ENCODE results near the gene PDE4B.

DNA sequence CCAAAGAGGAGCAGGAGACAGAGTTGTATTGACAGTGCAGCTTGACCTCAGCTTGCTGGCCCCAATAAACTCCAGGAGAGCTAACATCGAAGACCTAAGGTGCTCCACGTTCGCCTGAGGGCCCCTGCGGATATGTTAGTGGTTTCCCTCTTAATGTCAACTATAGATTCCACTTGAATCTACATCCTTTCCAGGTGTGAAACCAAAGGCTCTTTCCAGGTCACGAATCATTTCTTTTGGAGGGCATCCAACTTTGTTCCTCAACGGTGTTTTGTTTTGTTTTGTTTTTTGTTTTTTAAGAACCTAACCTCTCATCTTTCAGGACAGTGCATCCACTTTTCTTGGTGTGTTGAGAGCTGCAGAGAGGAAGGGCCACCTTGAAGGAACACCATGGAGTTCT, 473.7 kb downstream of the PDE4B start:
- TF ChIP-seq POLR2A (IDR thresholded peaks at IDR 0.05; ENCODE audit: low read depth, low read length): no peak
- TF ChIP-seq, protein P1, sequence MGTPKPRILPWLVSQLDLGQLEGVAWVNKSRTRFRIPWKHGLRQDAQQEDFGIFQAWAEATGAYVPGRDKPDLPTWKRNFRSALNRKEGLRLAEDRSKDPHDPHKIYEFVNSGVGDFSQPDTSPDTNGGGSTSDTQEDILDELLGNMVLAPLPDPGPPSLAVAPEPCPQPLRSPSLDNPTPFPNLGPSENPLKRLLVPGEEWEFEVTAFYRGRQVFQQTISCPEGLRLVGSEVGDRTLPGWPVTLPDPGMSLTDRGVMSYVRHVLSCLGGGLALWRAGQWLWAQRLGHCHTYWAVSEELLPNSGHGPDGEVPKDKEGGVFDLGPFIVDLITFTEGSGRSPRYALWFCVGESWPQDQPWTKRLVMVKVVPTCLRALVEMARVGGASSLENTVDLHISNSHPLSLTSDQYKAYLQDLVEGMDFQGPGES (IDR thresholded peaks at IDR 0.05): no peak
- TF ChIP-seq EZH2 (IDR thresholded peaks at IDR 0.05; ENCODE audit: borderline replicate concordance, control insufficient read depth, low read depth, low read length): no peak
- TF ChIP-seq ZBTB33 (IDR thresholded peaks at IDR 0.05): no peak
- TF ChIP-seq, protein P2, sequence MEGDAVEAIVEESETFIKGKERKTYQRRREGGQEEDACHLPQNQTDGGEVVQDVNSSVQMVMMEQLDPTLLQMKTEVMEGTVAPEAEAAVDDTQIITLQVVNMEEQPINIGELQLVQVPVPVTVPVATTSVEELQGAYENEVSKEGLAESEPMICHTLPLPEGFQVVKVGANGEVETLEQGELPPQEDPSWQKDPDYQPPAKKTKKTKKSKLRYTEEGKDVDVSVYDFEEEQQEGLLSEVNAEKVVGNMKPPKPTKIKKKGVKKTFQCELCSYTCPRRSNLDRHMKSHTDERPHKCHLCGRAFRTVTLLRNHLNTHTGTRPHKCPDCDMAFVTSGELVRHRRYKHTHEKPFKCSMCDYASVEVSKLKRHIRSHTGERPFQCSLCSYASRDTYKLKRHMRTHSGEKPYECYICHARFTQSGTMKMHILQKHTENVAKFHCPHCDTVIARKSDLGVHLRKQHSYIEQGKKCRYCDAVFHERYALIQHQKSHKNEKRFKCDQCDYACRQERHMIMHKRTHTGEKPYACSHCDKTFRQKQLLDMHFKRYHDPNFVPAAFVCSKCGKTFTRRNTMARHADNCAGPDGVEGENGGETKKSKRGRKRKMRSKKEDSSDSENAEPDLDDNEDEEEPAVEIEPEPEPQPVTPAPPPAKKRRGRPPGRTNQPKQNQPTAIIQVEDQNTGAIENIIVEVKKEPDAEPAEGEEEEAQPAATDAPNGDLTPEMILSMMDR (IDR thresholded peaks at IDR 0.05 in 2 of 3, conservative IDR thresholded peaks at IDR 0.05 in 1 of 3; ENCODE audit: control insufficient read depth in 2 of 3, extremely low read depth in 1 of 3, insufficient read depth in 1 of 3, low read depth in 3 of 3, low read length in 3 of 3): no peak
- no peak for TF ChIP-seq GATAD2B (conservative IDR thresholded peaks at IDR 0.05; ENCODE audit: low read depth)
- TF ChIP-seq SPI1 (IDR thresholded peaks at IDR 0.05; ENCODE audit: borderline replicate concordance, insufficient read depth, low read depth, low read length): no peak
- TF ChIP-seq GABPA (IDR thresholded peaks at IDR 0.05; ENCODE audit: low read depth): no peak
- TF ChIP-seq ATF3 (IDR thresholded peaks at IDR 0.05; ENCODE audit: borderline replicate concordance, extremely low read depth, low read depth, low read length): no peak
- TF ChIP-seq KDM1A (IDR thresholded peaks at IDR 0.05; ENCODE audit: borderline replicate concordance): no peak
- no peak for TF ChIP-seq MXI1 (IDR thresholded peaks at IDR 0.05; ENCODE audit: low read depth, low read length)

Measured in GM12878 (cell line).